Measurements from ENCODE around the gene BFSP2. TPM values are rescaled to one million over a fixed set of nuclear protein-coding genes. Genes with fewer than 3 reads are reported as not detected.

BFSP2 gene
- total RNA-seq, 1 donor from 2014 or later = not detected

GRCh38 chr3:133474251-133474801 lies 74.5 kb downstream of the BFSP2 start:
- TF ChIP-seq CTCF (IDR thresholded peaks at IDR 0.05) = no peak
- H3K4me1 Mint-ChIP-seq (ENCODE audit: unreplicated experiment) = peaks cover 38% of the 10 kb centered on the region
- no peaks in the 10 kb centered on the region for H3K36me3 Mint-ChIP-seq (ENCODE audit: unreplicated experiment)
- no peak for DNase-seq (ENCODE audit: extremely low spot score, unreplicated experiment)
- H3K27me3 Mint-ChIP-seq (ENCODE audit: unreplicated experiment) = no peaks in the 10 kb centered on the region
- no peak overlapping the region for H3K4me3 Mint-ChIP-seq (ENCODE audit: unreplicated experiment)
- H3K27ac Mint-ChIP-seq (ENCODE audit: unreplicated experiment) = peak overlapping the region; percentile 93
- H3K9me3 Mint-ChIP-seq (ENCODE audit: unreplicated experiment) = no peaks in the 10 kb centered on the region

- Mint-ChIP-seq H3K27me3 (ENCODE audit: unreplicated experiment) (no peaks in the 10 kb centered on the region), H3K4me3 (ENCODE audit: unreplicated experiment) (no peak overlapping the region), H3K36me3 (ENCODE audit: unreplicated experiment) (no peaks in the 10 kb centered on the region), H3K9me3 (ENCODE audit: unreplicated experiment) (no peaks in the 10 kb centered on the region), H3K27ac (ENCODE audit: unreplicated experiment) (peak overlapping the region; percentile 93), H3K4me1 (ENCODE audit: unreplicated experiment) (peaks cover 34% of the 10 kb centered on the region)
- DNase-seq (ENCODE audit: extremely low spot score, unreplicated experiment) = no peak
- no peak for TF ChIP-seq CTCF (IDR thresholded peaks at IDR 0.05)
Observed at GRCh38 chr3:133474817-133475216, 75.0 kb downstream of the BFSP2 start.

GRCh38 chr3:133475245-133476010 lies 75.6 kb downstream of the BFSP2 start:
- H3K4me3 Mint-ChIP-seq (ENCODE audit: unreplicated experiment) = no peak overlapping the region

GRCh38 chr3:133476971-133477375 lies 77.1 kb downstream of the BFSP2 start:
- DNase-seq (ENCODE audit: extremely low spot score, unreplicated experiment) = no peak
- Mint-ChIP-seq H3K27ac (ENCODE audit: unreplicated experiment) (no peak overlapping the region), H3K4me1 (ENCODE audit: unreplicated experiment) (peaks cover 34% of the 10 kb centered on the region), H3K27me3 (ENCODE audit: unreplicated experiment) (no peaks in the 10 kb centered on the region), H3K36me3 (ENCODE audit: unreplicated experiment) (no peaks in the 10 kb centered on the region), H3K9me3 (ENCODE audit: unreplicated experiment) (no peaks in the 10 kb centered on the region), H3K4me3 (ENCODE audit: unreplicated experiment) (no peak overlapping the region)
- TF ChIP-seq CTCF (IDR thresholded peaks at IDR 0.05) = no peak

More at GRCh38 chr3:133475245-133476010, 75.6 kb downstream of the BFSP2 start:
- H3K27ac Mint-ChIP-seq (ENCODE audit: unreplicated experiment) = peak overlapping the region; percentile 93
- DNase-seq (ENCODE audit: extremely low spot score, unreplicated experiment) = no peak
- H3K9me3 Mint-ChIP-seq (ENCODE audit: unreplicated experiment) = no peaks in the 10 kb centered on the region
- TF ChIP-seq CTCF (IDR thresholded peaks at IDR 0.05) = no peak
- no peaks in the 10 kb centered on the region for H3K27me3 Mint-ChIP-seq (ENCODE audit: unreplicated experiment)
- no peaks in the 10 kb centered on the region for H3K36me3 Mint-ChIP-seq (ENCODE audit: unreplicated experiment)
- H3K4me1 Mint-ChIP-seq (ENCODE audit: unreplicated experiment) = peaks cover 34% of the 10 kb centered on the region

GRCh38 chr3:133477487-133477886 lies 77.6 kb downstream of the BFSP2 start:
- H3K4me3 Mint-ChIP-seq (ENCODE audit: unreplicated experiment) = no peak overlapping the region

More at GRCh38 chr3:133477487-133477886, 77.6 kb downstream of the BFSP2 start:
- Mint-ChIP-seq H3K4me1 (ENCODE audit: unreplicated experiment) (peaks cover 34% of the 10 kb centered on the region), H3K27me3 (ENCODE audit: unreplicated experiment) (no peaks in the 10 kb centered on the region), H3K36me3 (ENCODE audit: unreplicated experiment) (no peaks in the 10 kb centered on the region), H3K27ac (ENCODE audit: unreplicated experiment) (no peak overlapping the region), H3K9me3 (ENCODE audit: unreplicated experiment) (no peaks in the 10 kb centered on the region)
- no peak for TF ChIP-seq CTCF (IDR thresholded peaks at IDR 0.05)
- no peak for DNase-seq (ENCODE audit: extremely low spot score, unreplicated experiment)
